GM21390 (cell line): ENCODE results near the gene DCP1A.
A peak's percentile ranks its signal among the peaks of the same experiment; 100 is the strongest.
"Not testable (repeated sequence)": the region's sequence is repeated elsewhere in the genome, so short reads cannot be mapped to it uniquely, and the experiment has no call there.

Source experiments
- ATAC-seq: cut with Tn5 transposase; IDR thresholded peaks from one replicate; pipeline ENCODE4 v1.9.1; 2021; ENCODE audit not compliant: unreplicated experiment

DCP1A gene

DNA sequence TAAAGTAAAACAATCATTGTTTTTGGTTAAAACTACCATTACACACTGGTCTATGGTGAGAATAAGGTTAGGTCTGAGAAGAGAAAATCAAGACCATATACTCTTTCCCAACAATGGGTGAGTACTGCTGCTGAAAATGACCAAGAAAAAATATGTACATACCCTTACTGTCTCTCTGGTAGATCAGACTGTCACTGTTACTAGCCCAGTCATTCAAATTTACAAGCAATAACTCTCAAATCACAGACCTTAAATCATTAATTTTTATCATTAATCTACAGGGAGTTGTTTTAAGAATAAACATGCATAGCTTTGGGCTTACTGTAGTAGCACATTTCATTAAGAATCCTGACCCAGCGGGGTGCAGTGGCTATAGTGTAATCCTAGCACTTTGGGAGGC, 17.4 kb downstream of the DCP1A start:
- no peak for ATAC-seq

DNA sequence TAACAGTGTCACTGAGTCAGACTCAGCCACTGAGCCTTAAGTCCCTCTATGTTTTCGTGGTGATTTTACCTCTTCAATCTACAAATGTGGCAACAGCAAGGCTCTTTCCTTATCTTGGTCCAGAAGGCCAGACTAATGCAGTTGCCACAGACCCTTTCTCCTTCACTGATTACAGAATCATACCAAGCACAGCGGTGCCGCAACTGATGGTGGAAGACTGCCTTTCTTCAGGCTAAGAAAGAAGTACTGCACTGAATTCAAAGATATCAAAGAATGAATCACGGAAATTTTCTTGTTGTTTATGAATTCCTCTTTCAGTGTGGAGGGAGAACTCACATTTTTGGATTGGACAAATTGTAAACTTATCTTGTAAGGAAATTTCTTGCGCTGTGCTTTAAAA, 18.6 kb downstream of the DCP1A start:
- no peak for ATAC-seq

- ATAC-seq = not testable (repeated sequence)
Measured at GRCh38 chr3:53327986-53328385, 19.4 kb downstream of the DCP1A start.

GRCh38 chr3:53324105-53324504, 23.2 kb downstream of the DCP1A start:
- ATAC-seq = no peak

GRCh38 chr3:53320697-53321096, 26.6 kb downstream of the DCP1A start:
- ATAC-seq = no peak

GRCh38 chr3:53318522-53318921, 28.8 kb downstream of the DCP1A start:
- ATAC-seq = no peak

DNA sequence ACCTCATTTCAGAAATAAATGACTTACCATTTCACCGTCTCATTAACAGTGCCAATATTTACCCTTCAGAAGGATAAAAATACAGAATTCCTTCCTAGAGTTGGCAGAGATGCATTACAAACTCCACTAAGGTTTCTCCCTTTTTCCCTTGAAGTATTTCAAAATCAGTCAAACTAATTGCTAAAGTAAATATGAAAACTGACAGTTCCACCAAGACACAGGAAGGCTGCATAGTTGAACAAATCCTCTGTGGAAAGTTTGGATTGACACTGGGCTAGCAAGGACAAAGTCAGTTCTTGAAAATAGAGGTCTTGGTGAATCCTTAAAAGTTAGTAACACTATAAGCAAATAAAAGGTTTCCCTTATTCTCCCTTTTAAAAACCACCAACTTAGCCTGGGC, 34.5 kb downstream of the DCP1A start:
- no peak for ATAC-seq

DNA sequence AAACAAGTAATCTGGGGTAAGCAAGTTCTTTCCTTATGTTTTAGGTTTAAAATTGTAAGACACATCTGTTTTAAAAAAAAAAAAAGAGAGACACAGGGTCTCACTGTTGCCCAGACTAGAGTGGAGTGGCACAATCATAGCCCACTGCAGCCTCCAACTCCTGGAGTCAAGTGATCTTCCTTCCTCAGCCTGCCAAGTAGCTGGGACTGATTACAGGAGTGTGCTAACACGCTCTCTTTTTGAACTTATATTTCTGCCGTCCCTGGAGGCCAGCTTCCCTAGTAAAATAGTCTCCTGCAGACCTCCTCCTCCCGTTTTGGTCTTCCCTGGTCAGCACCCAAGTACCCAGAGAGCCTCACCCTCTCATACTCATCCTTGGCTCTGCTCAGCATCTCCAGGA, 35.5 kb downstream of the DCP1A start:
- no peak for ATAC-seq

GRCh38 chr3:53303957-53304356, 43.4 kb downstream of the DCP1A start:
- no peak for ATAC-seq

DNA sequence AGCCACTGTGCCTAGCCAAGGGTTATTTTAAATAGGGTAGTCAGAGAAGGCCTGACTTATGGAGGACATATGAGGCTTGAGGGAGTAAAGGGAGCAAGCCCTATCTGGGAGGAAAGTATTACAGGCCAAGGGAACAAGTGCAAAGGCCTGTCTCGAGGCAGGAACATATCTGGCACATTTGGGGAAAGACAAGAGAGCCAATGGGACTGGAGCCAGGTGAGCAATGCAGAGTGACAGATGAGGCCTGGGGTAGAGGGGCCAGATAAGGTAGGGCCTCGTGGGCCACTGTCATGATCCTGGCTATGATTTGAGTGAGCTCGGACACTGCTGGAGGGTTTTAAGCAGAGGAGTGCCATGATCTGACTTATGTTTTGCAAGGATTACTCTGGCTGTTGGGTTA, 43.8 kb downstream of the DCP1A start:
- no peak for ATAC-seq

- no peak for ATAC-seq
Measured at GRCh38 chr3:53300826-53301225, 46.5 kb downstream of the DCP1A start.

DNA sequence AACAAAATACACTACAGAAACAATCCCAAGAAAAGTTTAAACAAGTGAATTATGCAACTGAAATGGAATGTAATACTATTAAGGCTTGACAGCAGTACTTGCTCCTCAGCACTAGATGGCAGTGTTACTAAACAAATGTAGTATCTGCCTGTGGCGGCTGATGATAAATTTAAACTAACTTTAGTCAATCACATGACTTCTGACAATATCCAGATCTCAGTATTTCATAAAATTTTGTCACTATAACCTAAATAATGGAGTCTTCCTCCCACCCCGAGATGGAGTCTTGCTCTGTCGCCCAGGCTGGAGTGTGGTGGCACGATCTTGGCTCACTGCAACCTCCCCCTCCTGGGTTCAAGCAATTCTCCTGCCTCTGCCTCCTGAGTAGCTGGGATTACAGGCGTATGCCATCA, 47.7 kb downstream of the DCP1A start:
- not testable (repeated sequence) for ATAC-seq

DNA sequence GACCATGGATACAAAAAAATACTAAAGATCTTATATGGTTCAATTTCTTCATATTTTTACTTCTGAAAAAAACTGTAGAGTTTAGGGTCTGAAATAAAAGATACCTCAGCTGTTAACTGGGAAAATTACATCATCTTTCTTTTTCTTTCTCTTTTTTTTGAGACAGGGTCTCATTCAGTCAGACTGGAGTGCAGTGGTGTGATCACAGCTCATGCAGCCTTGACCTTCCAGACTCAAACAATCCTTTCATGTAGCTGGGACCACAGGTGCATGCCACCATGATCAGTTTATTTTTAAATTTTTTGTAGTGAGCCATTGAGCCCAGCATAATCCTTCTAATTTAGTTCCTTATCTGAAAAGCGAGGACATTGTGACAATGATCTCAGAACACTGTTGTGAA, 51.9 kb downstream of the DCP1A start:
- ATAC-seq = no peak

GRCh38 chr3:53293867-53294266, 53.5 kb downstream of the DCP1A start:
- ATAC-seq = no peak

GRCh38 chr3:53288214-53288613, 59.1 kb downstream of the DCP1A start:
- ATAC-seq = no peak

GRCh38 chr3:53287131-53287629, 60.2 kb downstream of the DCP1A start:
- ATAC-seq = no peak

GRCh38 chr3:53286727-53287126, 60.6 kb downstream of the DCP1A start:
- no peak for ATAC-seq

DNA sequence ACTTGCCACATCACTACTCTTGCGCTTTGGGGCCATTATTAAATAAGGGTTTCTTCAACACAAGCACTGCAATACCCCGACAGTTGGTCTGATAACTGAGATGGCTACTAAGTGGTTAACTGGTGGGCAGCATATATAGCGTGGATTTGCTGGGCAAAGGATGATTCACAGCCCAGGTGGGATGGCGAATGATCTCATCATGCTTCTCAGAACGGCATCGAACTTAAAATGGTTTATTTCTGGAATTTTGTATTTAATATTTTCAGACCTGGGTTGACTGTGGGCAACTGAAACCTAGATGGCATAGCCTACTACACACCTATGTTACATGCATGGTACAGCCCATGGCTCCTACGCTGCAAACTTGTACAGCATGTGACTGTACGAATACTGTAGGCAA, 64.8 kb downstream of the DCP1A start:
- ATAC-seq = no peak

DNA sequence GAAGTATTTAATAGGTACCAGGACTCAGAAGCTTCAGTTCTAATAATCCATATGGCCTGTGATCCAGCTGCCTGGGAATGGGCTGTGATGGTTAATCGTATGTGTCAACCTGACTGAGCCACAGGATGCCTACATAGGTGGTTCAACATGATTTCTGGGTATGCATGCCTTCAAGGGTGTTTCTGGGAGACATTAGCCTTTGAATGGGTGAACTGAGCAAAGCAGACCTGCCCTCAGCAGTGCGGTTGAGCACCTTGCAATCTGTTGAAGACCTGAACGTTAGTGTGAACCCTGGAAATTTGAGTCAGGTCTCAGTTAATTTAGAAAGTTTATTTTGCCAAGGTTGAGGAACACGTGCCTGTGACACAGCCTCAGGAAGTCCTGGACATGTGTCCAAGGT, 68.7 kb downstream of the DCP1A start:
- no peak for ATAC-seq

DNA sequence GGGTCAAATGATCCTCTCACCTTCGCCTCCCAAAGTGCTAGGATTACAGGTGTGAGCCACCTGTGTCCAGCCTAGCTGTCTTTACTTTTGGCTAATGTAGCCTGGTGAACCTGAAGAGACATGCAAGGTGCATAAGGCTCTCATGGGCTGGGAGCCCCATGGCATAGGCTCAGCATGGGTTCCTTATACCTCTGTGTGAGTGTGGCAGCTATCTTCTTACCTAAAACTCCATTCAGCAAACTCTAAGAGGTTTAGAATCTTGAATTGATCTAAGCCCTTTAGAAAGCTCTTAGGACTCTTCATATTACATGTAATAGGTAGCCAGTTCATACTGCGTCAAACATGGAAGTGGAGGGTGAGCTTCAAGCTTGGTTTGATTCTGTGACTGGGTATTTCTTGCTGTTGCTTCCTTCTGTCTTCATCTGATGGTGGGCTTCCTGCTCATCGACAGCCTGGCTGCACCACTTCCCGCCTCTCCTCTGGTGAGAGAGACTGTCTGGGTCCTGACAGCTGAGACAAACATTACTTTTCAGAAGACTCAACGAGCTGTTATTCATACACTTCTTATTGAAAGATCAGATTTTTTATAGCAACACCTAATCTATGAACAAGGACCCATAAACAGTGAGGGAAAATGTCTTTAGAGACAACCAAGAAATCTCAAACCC, 72.3 kb downstream of the DCP1A start:
- ATAC-seq = no peak

DNA sequence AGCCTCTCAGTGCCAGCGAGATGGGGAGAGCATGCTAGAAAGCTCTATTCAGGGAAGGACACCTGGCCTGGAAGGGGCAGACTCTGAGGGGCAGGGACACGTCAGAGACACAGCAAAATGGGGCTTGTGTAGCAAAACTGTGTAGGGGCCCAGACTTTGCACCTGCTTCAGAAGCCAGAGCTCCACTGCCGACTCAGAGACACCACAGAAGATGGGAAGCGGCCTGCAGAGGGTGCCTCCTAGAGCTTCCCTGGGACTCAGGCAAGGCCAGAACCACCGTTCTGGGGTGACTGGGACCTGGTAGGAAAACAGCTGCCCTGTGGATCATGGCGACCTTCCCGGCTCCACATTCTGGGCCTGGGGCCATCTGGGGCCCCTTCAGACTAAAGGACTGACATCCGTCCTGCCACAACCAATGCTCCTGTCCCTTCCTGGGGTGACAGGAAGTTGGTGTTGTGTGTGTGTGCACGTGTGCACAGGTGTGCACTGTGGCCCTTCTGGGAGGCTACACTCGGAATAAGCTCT, 74.1 kb downstream of the DCP1A start:
- ATAC-seq = no peak

- peak; percentile 69 for ATAC-seq
Measured at GRCh38 chr3:53269888-53270880, 77.2 kb downstream of the DCP1A start.
